NCI-H2107 treated with DMSO at 0.1 percent for 48 hours (cell line): ENCODE results near the gene SLC25A10.
"Not testable (repeated sequence)": the region's sequence is repeated elsewhere in the genome, so short reads cannot be mapped to it uniquely, and the experiment has no call there.

Experiments
- DNase-seq: peaks from one replicate; lab custom pipeline; 2025; ENCODE audit not compliant: unreplicated experiment; lab: John Stamatoyannopoulos, UW

SLC25A10 gene

DNA sequence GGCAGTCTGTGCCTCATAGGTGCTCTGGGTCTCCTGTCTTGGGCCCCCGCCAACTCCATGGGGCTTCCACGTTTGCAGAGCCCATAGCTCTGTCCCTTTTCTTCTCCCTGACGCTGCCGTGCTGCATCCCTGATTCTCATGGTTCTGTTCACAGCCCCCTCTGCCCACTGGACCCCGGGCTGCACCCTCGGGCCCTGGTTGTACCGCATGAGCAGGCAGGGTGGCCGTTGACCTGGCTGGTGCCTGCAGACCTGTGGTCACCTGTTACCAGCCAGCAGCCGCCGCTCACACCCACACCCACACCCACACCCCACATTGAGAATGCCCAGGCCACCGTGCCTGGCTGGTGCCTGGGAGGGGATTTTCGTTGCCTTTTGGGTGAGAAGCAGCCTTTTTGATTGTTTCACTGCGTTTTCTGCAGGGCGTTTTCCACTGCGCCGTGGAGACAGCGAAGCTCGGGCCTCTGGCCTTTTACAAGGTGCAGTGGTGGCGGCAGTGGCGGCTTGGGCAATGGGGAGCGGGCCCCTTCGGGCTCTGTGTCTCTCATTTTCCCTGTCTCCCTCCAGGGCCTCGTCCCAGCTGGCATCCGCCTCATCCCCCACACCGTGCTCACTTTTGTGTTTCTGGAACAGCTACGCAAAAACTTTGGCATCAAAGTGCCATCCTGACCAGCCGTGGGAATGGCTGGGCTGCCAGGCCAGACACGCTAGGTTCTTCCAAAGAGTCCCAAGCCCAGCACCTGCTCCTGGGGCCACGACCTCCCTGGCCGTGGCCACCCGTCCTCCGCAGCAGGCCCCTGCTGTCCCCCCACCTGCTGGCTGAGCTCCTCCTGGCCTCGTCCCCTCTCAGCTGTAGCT is 7.6 kb downstream of the SLC25A10 start:
- DNase-seq, result no peak

DNA sequence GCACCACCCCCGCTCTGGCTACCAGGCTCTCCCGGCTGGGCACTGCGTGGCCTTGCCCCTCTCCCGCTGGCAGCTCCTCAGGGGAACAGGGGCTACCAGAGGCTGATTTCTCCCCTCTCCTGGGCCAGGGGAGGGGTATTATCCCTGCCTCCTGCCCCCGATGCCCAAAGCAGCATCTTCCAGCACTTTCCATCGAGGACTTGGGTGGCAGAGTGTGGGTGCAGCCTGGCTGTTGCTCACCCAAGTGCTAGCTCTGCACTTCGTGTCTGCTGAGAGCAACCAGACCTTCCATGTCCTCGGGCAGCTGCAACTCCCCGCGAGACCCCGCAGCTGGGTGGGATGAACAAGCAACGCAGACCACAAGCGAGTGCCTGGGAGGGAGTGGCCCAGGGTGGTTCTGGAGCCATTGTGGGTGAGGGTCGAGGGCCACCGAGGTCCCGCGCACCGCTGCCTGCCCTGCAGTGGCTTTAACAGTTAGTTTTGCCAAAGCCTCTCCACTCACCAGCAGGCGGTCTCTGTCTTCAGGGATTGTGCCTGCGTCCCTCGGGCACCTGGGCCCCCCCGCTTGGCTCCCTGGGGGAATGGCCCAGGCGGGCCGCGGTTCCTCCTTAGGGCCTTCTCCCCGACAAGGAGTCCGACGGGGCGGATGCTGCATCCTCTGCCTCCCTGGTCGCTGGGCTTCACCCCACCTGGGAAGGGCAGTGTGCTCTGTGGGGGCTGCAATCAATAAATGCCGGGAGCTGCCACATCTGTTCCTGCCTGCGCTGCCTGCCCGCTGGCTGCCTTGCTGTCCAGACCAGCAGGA is 8.4 kb downstream of the SLC25A10 start:
- no peak for DNase-seq

DNA sequence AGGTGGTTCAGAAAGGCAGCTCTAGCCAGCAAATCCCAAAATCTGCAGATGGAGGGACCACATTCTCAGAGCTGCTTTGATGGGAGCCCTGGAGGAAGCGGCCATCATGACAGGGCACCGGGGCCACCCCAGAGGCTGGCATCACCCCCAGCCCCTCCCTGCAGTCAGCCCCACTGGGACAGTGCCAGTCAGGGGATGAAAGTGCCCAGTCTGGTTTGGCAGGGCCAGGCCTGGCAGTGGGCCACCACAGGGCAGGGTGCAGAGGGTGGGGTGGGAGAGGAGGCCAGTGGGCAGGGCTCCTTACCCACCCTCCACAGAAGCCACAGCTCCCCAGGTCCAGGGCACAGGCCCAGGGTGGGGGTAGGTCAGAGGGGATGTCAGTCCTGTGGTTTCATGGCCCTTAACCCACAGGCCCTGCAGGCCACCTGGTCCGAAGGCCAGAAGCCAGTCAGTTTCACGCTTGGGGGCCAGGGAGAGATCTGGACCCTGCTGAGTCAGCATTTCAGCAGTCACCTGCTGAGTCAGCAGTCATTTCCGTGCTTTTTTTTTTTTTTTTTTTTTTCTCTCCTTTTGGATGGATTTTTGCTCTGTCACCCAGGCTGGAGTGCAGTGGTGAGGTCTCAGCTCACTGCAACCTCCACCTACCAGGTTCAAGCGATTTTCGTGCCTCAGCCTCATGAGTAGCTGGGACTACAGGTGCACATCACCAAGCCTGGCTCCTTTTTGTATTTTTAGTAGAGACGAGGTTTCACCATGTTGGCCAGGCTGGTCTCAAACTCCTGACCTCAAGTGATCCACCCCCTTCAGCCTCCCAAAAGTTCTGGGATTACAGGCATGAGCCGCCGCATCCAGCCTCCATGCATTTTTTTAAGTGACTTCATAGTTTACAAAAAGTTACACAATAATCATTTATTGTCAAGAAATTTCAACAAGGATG is 10.4 kb downstream of the SLC25A10 start:
- no peak for DNase-seq

DNA sequence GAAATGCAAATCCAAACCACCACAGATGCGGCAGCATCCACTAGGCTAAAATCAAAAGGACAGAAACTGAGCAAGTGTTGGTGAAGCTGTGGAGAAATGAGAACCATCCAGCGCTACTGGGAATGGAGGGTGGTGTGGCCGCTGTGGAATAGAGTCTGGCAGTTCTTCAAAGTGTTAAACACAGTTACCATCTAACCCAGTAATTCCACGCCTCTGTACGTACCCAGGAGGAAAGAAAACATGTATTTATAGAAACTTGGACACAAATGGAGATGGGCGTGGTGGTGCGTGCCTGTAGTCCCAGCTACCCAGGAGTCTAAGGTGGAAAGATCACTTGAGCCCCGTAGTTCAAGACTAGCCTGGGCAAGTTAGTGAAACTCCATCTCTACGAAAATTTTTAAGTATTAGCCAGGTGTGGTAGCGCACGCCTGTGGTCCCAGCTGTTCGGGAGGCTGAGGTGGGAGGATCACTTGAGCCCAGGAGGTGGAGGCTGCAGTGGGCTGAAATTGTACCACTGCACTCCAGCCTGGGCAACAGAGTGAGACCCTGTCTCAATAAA is 11.6 kb downstream of the SLC25A10 start:
- no peak for DNase-seq

DNA sequence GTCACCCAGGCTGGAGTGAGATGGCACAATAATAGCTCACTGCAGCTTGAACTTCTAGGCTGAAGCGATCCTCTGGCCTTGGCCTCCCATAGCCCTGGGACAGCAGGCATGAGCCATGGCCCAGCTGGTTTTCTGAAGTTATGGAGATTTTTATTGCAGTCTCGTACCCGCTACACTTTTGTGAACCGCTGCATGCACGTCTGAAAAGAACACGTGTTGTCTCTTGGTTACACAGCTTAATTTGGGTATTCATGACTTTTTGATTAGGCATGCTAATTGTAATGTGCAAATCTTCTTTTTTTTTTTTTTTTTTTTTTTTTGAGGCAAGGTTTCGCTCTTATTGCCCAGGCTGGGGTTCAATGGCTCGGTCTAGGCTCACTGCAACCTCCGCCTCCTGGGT is 13.4 kb downstream of the SLC25A10 start:
- DNase-seq, result no peak

DNA sequence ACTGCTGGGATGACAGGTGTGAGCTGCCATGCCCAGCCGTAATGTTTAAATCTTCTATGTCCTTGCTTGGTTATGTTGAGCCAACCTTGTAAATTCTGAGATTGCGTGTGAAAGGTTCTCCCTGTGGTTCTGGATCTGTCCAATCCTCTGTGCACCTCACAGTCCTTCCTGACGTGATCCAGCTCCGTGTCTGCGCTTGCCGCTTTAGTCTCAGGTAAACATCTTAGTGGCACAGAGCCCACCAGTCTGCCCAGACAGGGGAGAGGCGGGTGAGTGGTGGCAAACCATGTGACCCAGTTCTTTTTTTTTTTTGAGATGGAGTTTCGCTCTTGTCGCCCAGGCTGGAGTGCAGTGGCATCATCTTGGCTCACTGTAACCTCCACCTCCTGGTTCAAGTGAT is 13.9 kb downstream of the SLC25A10 start:
- no peak for DNase-seq

DNA sequence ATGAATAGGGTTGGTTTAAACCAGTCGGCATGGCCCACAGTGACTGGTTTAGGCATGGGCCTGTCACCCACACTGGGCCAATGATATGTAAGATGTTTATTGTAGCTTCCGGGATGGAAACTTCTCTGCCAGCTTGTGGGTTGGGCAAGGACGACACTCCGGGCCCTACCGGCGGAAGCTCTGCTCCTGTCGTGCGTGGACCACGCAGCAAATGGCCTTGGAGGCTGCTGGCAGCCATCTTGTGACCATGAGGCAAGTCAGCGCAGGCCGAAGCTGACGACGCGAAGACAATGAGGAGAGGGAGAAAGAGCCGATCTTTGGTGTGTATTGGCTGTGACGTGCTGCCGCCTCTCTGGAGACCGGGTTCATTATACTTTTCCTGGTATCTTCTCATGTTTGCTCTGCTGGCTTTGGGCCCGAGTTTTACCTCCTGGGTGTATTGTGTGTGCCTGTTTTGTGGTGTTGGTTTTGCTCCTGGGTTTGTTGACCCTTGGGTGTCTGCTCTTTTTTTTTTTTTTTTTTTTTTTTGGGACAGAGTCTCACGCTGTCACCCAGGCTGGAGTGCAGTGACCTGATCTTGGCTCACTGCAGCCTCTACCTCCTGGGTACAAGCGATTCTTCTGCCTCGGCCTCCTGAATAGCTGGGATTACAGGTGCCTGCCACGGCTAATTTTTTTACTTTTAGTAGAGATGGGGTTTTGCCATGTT is 15.4 kb downstream of the SLC25A10 start:
- DNase-seq, result peak; percentile 47

DNA sequence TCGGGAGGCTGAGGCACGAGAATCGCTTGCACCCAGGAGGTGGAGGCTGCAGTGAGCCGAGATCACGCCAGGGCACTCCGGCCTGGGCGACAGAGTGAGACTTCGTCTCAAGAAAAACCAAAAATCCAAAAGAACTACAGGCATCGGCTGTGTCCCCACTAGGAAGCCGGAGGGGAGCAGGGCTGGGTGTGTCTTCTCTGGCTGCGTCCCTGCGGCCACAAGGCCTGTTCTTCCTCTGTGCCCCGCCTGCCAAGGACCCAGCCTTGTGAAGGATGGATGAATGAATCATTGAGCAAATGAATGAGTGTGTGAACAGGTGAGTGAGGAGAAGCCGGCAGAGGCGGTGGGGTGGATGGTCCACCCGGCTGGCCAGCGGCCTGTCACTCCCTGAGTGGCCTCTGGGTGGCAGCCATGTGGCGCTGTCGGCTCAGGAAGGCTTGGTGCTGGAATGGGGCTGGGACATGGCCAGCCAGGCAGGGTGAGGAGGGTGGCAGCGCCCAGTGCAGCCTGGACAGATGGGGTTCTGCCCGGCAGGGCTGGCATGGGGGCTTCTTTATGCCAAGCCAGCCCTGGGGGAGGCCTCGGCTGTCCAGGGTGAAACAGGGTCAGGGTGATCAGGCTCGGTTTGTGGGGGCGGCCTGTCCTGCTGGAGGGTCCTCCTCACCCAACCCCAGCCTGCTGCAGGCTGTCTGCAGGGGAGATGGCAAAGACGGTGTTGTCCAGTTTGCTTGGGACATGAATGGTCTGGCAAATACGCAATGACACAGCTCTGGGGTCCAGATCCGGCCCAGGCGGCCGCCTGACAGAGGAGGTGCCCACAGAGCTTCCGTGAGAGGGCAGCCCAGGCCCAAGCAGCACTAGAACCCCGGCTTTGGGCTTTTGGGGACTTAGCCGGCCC is 21.7 kb downstream of the SLC25A10 start:
- DNase-seq, result peak; percentile 28

DNA sequence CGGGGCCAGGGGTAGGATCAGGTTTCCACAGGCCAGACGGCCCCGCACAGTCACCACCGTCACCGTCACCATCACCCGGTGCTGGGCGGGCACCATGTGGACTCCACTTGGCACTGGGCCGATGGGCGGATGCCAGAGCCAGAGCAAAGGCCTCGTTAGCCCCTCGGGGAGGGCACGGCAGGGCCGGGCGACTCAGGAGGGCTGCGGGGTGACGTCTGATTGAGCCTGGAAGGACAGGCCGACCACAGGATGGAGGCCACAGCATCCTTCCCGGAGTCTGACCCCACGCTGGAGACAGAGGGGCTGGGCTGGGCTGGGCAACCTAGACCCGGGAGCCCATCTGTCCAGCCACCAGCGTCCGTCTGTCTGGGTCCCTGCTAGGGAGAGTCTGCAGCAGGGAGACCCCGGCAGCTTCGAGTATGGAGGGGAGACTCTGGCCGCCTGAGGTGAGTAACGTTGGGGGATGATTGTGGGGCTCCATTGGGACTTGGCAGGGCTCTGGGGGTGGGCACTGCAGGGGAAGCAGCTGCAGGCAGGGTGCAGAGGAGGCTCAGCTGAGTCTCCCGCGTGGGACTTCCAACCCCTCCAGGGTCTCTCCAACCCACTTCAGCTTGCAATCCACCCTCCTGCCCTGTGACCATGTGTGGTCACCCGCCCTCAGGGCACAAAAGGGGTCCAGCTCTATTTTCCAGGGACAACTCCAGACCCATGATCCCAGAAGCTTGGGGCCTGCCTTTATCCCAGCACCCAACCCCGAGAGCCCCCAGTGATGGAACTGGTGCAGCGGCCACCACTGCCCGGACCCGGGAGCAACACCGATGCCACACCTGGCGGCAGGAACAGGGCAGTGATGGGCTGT is 22.6 kb downstream of the SLC25A10 start:
- DNase-seq, result no peak

DNA sequence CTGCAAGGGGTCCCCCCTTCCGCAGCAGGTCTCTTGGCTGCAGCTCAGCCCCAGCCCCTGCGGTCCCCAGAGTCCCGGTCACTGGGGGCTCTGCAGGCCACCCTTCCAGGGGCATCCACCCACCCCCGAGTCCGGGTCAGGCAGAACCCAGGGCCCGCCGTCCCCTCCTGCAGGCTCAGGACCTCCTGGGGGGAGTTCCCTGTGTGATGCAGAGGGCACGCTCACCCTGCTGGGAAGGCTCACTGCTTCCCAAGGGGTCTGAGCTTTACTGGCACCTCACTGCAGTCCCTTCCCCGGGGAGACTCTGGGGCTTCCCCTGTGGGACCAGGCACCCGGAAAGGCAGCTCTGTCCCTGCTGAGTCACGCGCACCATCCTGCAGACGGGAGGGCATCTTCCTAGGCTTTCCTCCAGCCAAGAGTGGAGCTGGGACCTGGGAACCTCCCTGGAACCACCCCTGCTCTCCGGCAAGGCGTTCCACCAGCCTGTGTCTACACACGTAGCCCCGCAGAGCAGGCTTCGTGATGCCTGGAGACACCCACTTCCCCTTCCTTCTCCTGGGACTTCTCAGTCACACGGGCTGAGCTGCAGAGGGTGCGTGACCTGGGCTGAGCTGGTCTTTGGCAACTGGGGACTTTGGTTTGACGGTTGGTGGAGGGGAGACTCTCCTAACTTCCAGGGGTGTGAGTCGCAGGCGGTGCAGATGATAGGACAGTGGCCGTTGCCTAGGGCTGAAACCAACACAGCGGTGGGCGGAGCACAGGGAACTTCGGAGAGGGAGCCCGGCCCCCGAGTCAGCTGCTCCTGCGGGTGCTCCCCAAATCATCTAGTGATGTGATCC is 23.4 kb downstream of the SLC25A10 start:
- no peak for DNase-seq

DNA sequence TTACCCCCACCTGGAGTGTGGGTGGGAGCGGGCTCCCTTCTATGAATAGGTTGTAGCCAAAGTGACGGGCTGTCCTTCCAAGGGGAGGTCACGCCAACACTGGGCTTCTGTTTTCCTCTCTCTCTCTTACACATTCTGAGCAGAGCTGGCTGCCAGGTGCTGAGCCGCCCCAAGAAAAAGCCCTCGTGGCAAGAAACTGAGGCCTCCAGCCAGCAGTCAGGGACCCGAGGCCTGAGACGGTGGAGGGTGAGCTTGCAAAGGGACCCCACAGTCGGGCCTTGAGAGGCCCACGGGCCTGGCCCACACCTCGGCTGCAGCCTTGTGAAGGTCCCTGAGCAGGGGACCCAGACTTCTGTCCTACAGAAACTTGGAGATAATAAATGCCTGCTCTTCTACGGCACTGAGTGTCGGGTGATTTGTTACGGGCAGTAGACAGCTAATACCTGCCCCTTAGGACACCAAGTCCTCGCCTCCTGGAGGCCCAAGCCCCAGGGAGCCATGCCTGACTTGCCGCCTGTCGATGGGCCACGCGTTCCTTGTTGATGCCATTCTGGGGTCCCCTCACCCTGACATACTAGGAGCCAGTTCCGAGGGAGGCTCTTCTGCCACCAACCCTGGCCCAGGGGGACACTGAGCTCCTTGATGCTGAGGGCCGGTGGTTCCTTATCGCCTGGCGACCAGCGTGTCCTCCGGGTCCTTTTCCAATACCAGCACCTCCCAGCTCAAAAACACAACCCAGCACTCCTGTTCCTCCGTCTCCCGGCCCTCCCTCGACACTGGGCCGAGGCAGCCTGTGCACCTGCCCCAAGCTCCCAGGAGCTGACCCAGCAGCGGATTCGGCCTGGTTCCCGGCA is 26.1 kb downstream of the SLC25A10 start:
- DNase-seq, result no peak

DNA sequence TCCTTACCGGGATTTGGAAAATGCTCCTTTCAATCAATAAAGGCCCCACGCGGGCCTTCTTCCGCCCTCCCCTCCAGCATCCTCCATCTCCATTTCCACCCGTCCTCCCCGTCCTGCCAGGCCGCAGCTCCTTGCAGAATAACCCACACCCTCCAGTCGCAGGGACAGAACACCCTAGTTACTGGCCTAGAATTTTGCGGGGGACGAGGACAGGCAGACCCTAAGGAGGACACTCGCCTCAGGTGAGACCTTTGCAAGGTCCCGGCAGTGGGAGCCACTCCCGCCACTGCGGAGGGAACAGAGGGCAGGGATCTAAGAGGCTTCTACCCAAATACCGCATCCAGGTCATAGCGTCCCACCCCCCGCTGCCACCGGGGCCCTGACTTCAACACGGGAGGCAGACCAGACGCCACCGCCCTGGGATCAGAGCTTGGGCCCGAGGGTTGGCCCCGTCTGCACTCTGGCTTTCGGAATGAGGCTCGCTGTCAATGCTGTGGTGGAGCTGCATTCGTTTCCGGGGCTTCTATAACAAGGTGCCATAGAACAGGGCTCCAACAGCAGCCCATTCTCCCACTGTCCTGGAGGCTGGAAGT is 26.8 kb downstream of the SLC25A10 start:
- no peak for DNase-seq

DNA sequence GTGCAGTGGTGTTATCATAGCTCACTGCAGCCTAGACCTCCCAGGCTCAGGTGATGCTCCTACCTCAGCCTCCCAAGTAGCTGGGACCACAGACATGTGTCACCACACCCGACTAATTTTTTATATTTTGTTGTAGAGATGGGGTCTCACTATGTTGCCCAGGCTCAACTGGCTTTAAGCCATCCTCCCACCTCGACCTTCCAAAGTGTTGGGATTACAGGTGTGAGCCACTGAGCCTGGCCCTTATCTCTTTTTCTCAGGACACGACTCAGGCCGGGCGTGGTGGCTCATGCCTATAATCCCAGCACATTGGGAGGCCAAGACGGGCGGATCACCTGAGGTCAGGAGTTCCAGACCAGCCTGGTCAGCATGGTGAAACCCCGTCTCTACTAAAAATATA is 27.5 kb downstream of the SLC25A10 start:
- not testable (repeated sequence) for DNase-seq

DNA sequence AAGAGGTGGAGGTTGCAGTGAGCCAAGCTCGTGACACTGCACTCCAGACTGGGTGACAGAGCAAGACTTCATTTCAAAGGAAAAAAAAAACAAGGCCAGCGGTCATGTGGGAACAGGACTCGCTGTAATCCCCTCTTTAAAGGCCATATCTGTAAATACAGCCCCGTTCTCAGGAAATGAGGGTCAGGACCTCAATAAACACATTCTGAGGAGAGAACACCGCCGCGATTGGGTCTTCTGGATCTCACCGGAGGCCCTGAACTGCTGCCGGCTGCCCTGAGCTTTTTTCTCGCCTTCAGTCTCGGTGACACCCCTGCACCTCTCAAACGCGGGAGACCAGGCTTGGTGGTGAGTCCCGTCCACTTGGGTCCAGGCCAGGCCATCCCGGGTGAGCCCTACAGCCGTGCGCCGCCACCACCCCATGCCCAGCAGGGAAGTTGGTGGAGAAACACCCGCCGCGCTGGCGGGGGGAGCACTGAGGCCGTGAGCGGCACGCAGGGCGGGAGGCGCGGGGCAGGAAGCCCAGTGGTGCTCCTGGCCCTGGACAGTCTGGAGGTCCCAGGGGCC is 28.4 kb downstream of the SLC25A10 start:
- DNase-seq, result no peak

DNA sequence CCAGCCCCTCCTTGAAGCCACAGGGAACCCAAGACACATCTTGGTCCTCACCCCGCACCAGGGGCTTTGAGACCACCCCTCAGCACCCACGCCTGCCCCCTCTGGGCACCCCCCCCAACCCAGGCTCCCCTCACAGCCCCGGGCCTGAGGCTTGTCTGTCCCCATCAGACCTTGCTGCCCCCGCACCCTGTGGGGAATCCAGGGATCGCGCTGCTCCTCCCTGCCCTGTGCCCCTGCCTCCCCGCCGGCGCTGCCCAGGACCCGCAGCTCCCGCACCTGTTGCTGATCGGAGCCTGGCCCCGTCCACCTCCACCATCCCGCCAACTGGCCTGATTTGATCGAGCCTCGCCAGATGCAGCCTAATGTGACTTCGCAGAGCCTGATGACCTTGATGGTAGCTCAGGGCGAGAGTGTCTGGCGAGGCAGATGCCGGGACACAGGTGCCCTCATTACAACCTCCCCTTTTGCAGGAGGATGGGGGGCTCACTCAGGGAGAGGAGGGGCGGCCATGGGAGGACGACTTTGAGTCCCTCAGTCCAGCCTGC is 29.0 kb downstream of the SLC25A10 start:
- DNase-seq, result no peak
